B cell (primary cell): ENCODE measurements around the gene SCARB2. TPM values are rescaled to one million over a fixed set of nuclear protein-coding genes. Genes with fewer than 3 reads are reported as not detected.

Experiments used
- ATAC-seq: fragments of 200-7000 bp; cut with Tn5 transposase; one replicate; pipeline ENCODE4 v1.10.0; 2021; ENCODE audit warnings: low read depth, mild to moderate bottlenecking, moderate number of reproducible peaks, moderate library complexity
- CTCF ChIA-PET: fragments of 350-600 bp; sonication (Branson Sonifier 250); formaldehyde crosslinking; loops from one replicate; lab custom pipeline; 2021; ENCODE audit warnings: antibody characterized with exemption, inconsistent platforms; lab: Charles Lee
- POLR2A ChIA-PET: fragments of 350-600 bp; sonication (Branson Sonifier 250); formaldehyde crosslinking; loops from one replicate; lab custom pipeline; 2021; ENCODE audit warnings: antibody characterized with exemption; lab: Charles Lee
- DNase-seq: peaks from one replicate; pipeline ENCODE4 v3.0.0; 2013
- H2AFZ ChIP-seq: 2 replicates; pipeline ENCODE4 v1.6.1; 2012; ENCODE audit warnings: mild to moderate bottlenecking, low read depth, low read length; ENCODE audit not compliant: insufficient read depth, poor library complexity, severe bottlenecking
- H3K27ac ChIP-seq, 2 donors: 1 replicate in 1 of 2; 2 replicates in 1 of 2; pipeline ENCODE4 v1.5.1; 2012 to 2013; ENCODE audit warnings: low read length in 2 of 2, mild to moderate bottlenecking in 2 of 2, moderate library complexity in 1 of 2
- H3K27me3 ChIP-seq, 4 experiments: fragments of 200-600 bp in 1 of 4; sonication (generic) in 1 of 4; replicated peaks in 1 of 4; 1 replicate in 2 of 4; 2 replicates in 2 of 4; pipeline versions ENCODE4 v1.6.1 to v1.7.0; 2013 to 2016; ENCODE audit warnings: low read length in 3 of 4, mild to moderate bottlenecking in 2 of 4, mixed read lengths in 1 of 4, moderate library complexity in 1 of 4; ENCODE audit not compliant: insufficient read depth in 4 of 4, control insufficient read depth in 3 of 4; ENCODE audit errors: control extremely low read depth in 1 of 4
- H3K36me3 ChIP-seq, 2 experiments: replicated peaks in 1 of 2; 1 replicate in 1 of 2; 2 replicates in 1 of 2; pipeline versions ENCODE4 v1.6.1 to v1.7.1; 2013; ENCODE audit warnings: low read length in 1 of 2; ENCODE audit not compliant: insufficient read depth in 2 of 2, control insufficient read depth in 1 of 2; ENCODE audit errors: control extremely low read depth in 1 of 2, extremely low read depth in 1 of 2
- H3K4me1 ChIP-seq, 2 donors: fragments of 200-600 bp in 1 of 2; sonication (generic) in 1 of 2; 1 replicate in 1 of 2; 2 replicates in 1 of 2; pipeline versions ENCODE4 v1.5.1 to v1.6.1; 2013 to 2017; ENCODE audit warnings: low read length in 2 of 2; ENCODE audit not compliant: control insufficient read depth in 2 of 2, insufficient read depth in 2 of 2
- H3K4me2 ChIP-seq: replicated peaks from 2 replicates; pipeline ENCODE3; 2012; ENCODE audit warnings: mild to moderate bottlenecking, low read depth, low read length; ENCODE audit not compliant: poor library complexity, severe bottlenecking
- H3K4me3 ChIP-seq, 5 experiments: fragments of 200-600 bp in 1 of 5; sonication (generic) in 1 of 5; 1 replicate in 3 of 5; 2 replicates in 2 of 5; pipeline versions ENCODE4 v1.5.1 to v1.7.0; 2011 to 2016; ENCODE audit warnings: low read length in 4 of 5, mild to moderate bottlenecking in 4 of 5, low read depth in 2 of 5, control low read depth in 1 of 5, moderate library complexity in 1 of 5; ENCODE audit not compliant: insufficient read depth in 1 of 5; ENCODE audit errors: control extremely low read depth in 1 of 5, extremely low read depth in 1 of 5
- H3K79me2 ChIP-seq: fragments of 200-600 bp; sonication (generic); one replicate; pipeline ENCODE4 v1.6.0; 2016; ENCODE audit warnings: low read length; ENCODE audit not compliant: control insufficient read depth, insufficient read depth
- H3K9ac ChIP-seq: fragments of 200-600 bp; sonication (generic); 2 replicates; pipeline ENCODE4 v1.6.1; 2017; ENCODE audit warnings: mild to moderate bottlenecking, low read length, moderate library complexity
- H3K9me3 ChIP-seq, 3 donors: one replicate each; pipeline versions ENCODE4 v1.6.1 to v1.7.1; 2013; ENCODE audit warnings: low read length in 2 of 3; ENCODE audit not compliant: control insufficient read depth in 2 of 3, insufficient read depth in 1 of 3; ENCODE audit errors: control extremely low read depth in 1 of 3
- H4K20me1 ChIP-seq: 2 replicates; pipeline ENCODE4 v1.6.0; 2012; ENCODE audit warnings: mild to moderate bottlenecking, low read length; ENCODE audit not compliant: insufficient read depth, control insufficient read depth, poor library complexity, severe bottlenecking
- H3K27ac Mint-ChIP-seq: one replicate; pipeline ENCODE4 v1.8.0; 2021; ENCODE audit warnings: mixed read lengths
- H3K27me3 Mint-ChIP-seq: one replicate; pipeline ENCODE4 v1.8.0; 2021; ENCODE audit warnings: mixed read lengths
- H3K4me1 Mint-ChIP-seq: one replicate; pipeline ENCODE4 v1.8.0; 2021; ENCODE audit warnings: mixed read lengths
- H3K4me3 Mint-ChIP-seq: one replicate; pipeline ENCODE4 v1.8.0; 2021; ENCODE audit warnings: mixed read lengths
- H3K9me3 Mint-ChIP-seq: one replicate; pipeline ENCODE4 v1.8.0; 2022; ENCODE audit warnings: mixed read lengths; ENCODE audit not compliant: insufficient read depth
- EZH2 ChIP-seq: IDR thresholded peaks from 2 replicates; pipeline ENCODE4 v1.6.1; 2012; ENCODE audit warnings: borderline replicate concordance, low read depth, mild to moderate bottlenecking, moderate library complexity, low read length; ENCODE audit not compliant: insufficient read depth, poor library complexity, severe bottlenecking
- WGBS: methylation state at CpG from one replicate; pipeline ENCODE4 v1.1.5; 2013; ENCODE audit warnings: missing lambda C conversion rate; ENCODE audit not compliant: insufficient coverage; 5-methylcytosine and 5-hydroxymethylcytosine counted together
- intact Hi-C: fragments of 100-400 bp; cut with micrococcal nuclease; formaldehyde crosslinking; loops from one replicate; pipeline ENCODE4 v1.10.0; 2022
- polyA plus RNA-seq: library from polyadenylated mRNA; depleted of rRNA; stranded (reverse); fragments of >200 nt; gene quantifications from 2 replicates; pipeline ENCODE4 v1.2.3, GENCODE V29; 2012
- total RNA-seq, 2 donors: library from RNA; stranded (reverse); fragments of 120-200 nt in 1 of 2; gene quantifications; 1 replicate in 1 of 2; 2 replicates in 1 of 2; pipeline versions ENCODE4 v1.2.3 to v1.2.4, GENCODE V29; 2013 to 2022
- TF ChIP-seq, protein P1 (sequence below): fragments of 200-600 bp; IDR thresholded peaks from one replicate; pipeline ENCODE4 v1.8.0; 2022; ENCODE audit warnings: antibody characterized with exemption, mild to moderate bottlenecking

Gene SCARB2
- total and polyA plus RNA-seq, 2 donors (not counting 1 experiment from before 2014, with no cell fraction given): 7.8 to 30.3 TPM

DNA sequence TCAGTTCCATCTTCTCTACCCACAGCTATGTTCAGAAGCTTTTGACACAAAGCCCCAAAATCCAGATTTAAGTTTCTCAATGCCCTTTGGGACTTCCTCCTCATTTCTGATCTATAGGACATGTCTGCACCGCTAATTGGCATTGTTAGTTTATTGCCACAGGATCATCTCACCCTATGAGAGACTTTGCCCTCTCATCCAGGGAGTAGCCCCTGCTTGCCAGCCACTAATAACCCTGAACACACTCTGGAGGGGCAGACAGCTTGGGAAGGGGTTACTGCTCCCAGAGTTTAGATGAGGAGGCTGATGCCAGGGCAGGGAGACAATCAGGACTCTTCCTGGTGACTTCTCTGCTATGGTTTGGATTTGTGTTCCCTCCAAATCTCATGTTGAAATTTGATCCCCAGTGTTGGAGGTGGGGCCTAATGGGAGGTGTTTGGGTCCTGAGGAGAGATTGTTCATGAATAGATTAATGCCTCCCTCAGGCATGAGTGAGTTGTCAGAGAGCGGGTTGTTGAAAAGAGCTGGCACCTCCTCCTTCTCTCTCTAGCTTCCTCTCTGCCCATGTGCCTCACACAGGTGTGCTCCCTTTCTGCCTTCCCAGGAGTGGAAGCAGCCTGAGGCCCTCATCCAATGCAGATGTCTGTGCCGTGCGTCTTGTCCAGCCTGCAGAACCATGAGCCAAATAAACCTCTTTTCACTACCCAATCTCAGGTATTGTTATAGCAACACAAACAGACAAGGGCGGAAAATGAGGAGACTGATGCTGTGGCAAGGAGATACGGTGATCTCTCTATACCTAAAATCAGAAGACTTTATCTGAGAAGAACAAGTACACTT, 3.6 kb upstream of the SCARB2 start:
- H3K4me1 Mint-ChIP-seq: peaks cover 17% of the 10 kb centered on the region
- Histone ChIP-seq H3K27me3 (no peaks in the 10 kb centered on the region), H3K79me2 (peaks cover 27% of the 10 kb centered on the region), H2AFZ (no peak overlapping the region), H3K4me2 (no peak overlapping the region), H3K27ac (no peak overlapping the region), H3K36me3 (no peaks in the 10 kb centered on the region), H4K20me1 (no peaks in the 10 kb centered on the region), H3K4me3 (no peak overlapping the region), H3K9me3 (no peaks in the 10 kb centered on the region), H3K4me1 (peaks cover 18 to 24% of the 10 kb centered on the region in 2 donors), H3K9ac (no peak overlapping the region)
- H3K9me3 Mint-ChIP-seq: no peaks in the 10 kb centered on the region
- ChIA-PET CTCF (interaction anchor here (1.6 kb wide), 1 partner anchor 17 kb away, joined by 3 read pairs; no protein-coding TSS in a partner anchor), POLR2A (no interaction called here)
- no peak overlapping the region for H3K27ac Mint-ChIP-seq
- intact Hi-C loops: loop anchor here (10.0 kb wide), 1 partner anchor 978 kb away; no protein-coding TSS in a partner anchor
- DNase-seq (no peak), ATAC-seq (no peak)
- no peak for TF ChIP-seq EZH2
- TF ChIP-seq, protein P1, sequence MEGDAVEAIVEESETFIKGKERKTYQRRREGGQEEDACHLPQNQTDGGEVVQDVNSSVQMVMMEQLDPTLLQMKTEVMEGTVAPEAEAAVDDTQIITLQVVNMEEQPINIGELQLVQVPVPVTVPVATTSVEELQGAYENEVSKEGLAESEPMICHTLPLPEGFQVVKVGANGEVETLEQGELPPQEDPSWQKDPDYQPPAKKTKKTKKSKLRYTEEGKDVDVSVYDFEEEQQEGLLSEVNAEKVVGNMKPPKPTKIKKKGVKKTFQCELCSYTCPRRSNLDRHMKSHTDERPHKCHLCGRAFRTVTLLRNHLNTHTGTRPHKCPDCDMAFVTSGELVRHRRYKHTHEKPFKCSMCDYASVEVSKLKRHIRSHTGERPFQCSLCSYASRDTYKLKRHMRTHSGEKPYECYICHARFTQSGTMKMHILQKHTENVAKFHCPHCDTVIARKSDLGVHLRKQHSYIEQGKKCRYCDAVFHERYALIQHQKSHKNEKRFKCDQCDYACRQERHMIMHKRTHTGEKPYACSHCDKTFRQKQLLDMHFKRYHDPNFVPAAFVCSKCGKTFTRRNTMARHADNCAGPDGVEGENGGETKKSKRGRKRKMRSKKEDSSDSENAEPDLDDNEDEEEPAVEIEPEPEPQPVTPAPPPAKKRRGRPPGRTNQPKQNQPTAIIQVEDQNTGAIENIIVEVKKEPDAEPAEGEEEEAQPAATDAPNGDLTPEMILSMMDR: no peak
- WGBS: 100% methylated on average over 2 of the region's 6 CpGs
- no peak overlapping the region for H3K4me3 Mint-ChIP-seq
- H3K27me3 Mint-ChIP-seq: no peaks in the 10 kb centered on the region

DNA sequence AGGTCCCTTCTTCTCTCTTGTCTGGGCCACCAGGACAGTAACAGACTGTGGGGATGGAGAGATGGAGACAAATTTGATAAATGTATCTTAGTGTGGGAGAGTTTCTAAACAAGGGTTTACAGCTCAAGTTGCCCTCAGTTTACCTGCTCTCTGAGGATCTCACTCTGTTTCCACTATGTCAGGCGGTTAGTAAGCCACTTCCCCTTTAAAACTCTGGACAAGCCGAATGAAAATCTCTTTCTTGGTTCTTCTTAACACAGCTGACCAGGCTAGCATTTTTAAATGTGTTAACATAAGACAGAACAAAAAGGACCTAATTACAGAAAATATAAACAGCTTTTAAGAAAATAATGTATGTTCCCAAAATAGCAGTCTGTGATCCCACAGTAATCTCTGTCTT, 2.9 kb upstream of the SCARB2 start:
- intact Hi-C loops: loop anchor here (10.0 kb wide), 1 partner anchor 978 kb away; no protein-coding TSS in a partner anchor

More for the DNA sequence above, 2.9 kb upstream of the SCARB2 start:
- Histone ChIP-seq H3K4me1 (peaks cover 25 to 31% of the 10 kb centered on the region in 2 donors), H3K4me2 (no peak overlapping the region), H3K79me2 (peaks cover 27% of the 10 kb centered on the region), H3K4me3 (no peak overlapping the region), H2AFZ (no peak overlapping the region), H4K20me1 (no peaks in the 10 kb centered on the region), H3K27me3 (no peaks in the 10 kb centered on the region), H3K9me3 (no peaks in the 10 kb centered on the region), H3K27ac (no peak overlapping the region), H3K9ac (no peak overlapping the region), H3K36me3 (no peaks in the 10 kb centered on the region)
- no peak for DNase-seq
- WGBS: no CpG with 5 or more reads among the region's 2 CpGs
- TF ChIP-seq, protein P1: no peak
- no peak for TF ChIP-seq EZH2
- Mint-ChIP-seq H3K27me3 (no peaks in the 10 kb centered on the region), H3K4me3 (no peak overlapping the region), H3K4me1 (peaks cover 23% of the 10 kb centered on the region), H3K9me3 (no peaks in the 10 kb centered on the region), H3K27ac (no peak overlapping the region)
- POLR2A ChIA-PET: interaction anchor here (0.7 kb wide), 1 partner anchor 977 kb away, joined by 3 read pairs; no protein-coding TSS in a partner anchor
- ATAC-seq: no peak
- CTCF ChIA-PET: interaction anchor here (1.6 kb wide), 1 partner anchor 17 kb away, joined by 3 read pairs; no protein-coding TSS in a partner anchor
